Measurements from ENCODE around the gene KIRREL1.

The KIRREL1 gene

DNA sequence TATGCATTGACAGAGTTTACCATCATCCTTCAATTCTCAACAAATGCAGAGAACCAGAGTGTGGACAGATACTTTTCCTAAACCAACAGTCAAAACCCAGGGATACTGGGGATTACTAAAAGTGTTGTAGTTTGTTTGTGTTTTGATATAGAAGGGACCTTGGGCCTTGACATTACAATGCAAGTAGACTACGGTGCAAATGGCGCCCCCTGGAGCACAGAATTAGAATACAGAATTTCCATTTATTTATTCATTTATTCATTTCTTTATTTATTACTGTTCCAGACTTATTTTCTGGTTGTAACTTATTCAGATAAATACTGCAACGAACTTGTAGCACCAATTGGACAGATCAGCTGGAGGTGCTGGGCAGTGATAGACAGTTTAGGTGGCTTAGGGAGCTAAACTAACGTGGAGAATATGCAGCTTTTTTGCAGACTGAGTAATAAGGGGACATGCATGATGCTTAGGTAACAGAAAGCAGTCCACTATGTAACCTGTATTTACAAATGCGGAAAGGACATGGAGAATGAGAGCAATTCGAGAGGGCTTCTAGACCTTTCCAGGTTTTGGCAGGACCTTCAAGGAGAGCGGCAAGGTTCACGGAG lies 42.6 kb downstream of the KIRREL1 start:
- no peak overlapping the region for H2AFZ ChIP-seq (ENCODE audit: low read depth, low read length)
- no peaks in the 10 kb centered on the region for H3K9me3 ChIP-seq (ENCODE audit: low read length)
- H3K4me3 ChIP-seq (ENCODE audit: low read length) = no peak overlapping the region
- no peaks in the 10 kb centered on the region for H3K36me3 ChIP-seq (ENCODE audit: insufficient read depth, low read length)
- H3K4me1 ChIP-seq (ENCODE audit: insufficient read depth, low read length) = peaks cover 8% of the 10 kb centered on the region
- H3K27me3 ChIP-seq (ENCODE audit: insufficient read depth, low read length) = no peaks in the 10 kb centered on the region

DNA sequence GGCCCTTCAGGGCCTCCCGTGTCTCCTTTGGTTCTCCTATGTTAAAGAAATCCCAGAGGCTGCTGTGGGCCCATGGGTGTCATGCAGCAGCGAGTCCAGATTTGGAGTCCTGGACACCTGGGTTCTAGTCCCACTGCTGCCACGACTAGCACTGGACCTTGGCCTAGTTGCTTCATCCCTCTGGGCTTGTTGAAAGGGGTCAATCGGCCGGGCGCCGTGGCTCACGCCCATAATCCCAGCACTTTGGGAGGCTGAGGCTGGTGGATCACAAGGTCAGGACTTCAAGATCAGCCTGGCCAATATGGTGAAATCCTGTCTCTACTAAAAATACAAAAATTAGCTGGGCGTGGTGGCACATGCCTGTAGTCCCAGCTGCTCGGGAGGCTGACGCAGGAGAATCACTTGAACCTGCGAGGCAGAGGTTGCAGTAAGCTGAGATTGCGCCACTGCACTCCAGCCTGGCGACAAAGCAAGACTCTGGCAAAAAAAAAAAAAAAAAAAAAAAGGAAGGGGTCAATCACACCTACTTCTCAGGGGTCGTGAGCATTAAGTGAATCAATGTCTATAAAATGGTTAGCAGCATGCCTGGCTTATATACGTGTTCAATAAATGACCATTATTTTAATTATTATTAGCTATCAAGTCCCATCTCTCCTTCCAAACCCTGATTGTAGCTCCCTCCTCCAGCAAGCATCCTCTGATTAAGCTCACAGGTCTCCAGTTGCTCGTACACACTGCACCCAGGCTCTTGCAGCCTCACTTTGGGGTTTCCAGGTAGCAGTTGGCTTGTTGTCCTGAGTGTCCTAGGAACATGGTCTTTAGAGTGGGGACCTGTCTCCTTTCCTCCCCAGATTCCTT lies 43.8 kb downstream of the KIRREL1 start:
- no peaks in the 10 kb centered on the region for H3K27me3 ChIP-seq (ENCODE audit: insufficient read depth, low read length)

DNA sequence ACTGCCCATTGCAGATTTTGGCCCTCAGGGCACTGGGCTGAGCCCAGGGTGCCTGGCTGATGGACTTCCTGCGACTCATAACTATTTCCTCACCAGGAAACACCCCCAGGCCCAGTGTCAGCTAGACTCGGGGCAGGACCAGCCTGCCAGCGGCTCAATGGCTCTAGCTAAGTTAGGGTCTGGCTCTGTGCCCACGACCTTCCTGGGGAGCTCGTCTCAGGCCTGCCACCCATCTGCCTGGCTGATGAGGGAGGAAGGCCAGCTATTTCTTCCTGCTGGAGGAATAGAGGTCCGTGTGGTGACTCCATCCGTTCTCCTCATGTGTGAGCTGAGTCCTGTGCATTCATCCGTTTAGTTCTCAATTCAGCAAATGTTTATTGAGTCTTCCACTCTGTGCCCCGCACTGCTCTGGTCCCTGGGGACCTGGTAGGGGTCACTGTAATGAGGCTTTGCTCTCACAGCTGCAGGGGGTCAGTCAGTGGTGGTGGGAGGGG lies 44.5 kb downstream of the KIRREL1 start:
- Histone ChIP-seq H3K4me1 (ENCODE audit: insufficient read depth, low read length) (peaks cover 9% of the 10 kb centered on the region), H3K36me3 (ENCODE audit: insufficient read depth, low read length) (no peaks in the 10 kb centered on the region), H3K9me3 (ENCODE audit: low read length) (no peaks in the 10 kb centered on the region), H3K4me3 (ENCODE audit: low read length) (no peak overlapping the region), H2AFZ (ENCODE audit: low read depth, low read length) (no peak overlapping the region), H3K27me3 (ENCODE audit: insufficient read depth, low read length) (no peaks in the 10 kb centered on the region)

More for the DNA sequence above, 43.8 kb downstream of the KIRREL1 start:
- no peak overlapping the region for H3K4me3 ChIP-seq (ENCODE audit: low read length)
- H3K9me3 ChIP-seq (ENCODE audit: low read length) = no peaks in the 10 kb centered on the region
- peaks cover 8% of the 10 kb centered on the region for H3K4me1 ChIP-seq (ENCODE audit: insufficient read depth, low read length)
- no peak overlapping the region for H2AFZ ChIP-seq (ENCODE audit: low read depth, low read length)
- H3K36me3 ChIP-seq (ENCODE audit: insufficient read depth, low read length) = no peaks in the 10 kb centered on the region

DNA sequence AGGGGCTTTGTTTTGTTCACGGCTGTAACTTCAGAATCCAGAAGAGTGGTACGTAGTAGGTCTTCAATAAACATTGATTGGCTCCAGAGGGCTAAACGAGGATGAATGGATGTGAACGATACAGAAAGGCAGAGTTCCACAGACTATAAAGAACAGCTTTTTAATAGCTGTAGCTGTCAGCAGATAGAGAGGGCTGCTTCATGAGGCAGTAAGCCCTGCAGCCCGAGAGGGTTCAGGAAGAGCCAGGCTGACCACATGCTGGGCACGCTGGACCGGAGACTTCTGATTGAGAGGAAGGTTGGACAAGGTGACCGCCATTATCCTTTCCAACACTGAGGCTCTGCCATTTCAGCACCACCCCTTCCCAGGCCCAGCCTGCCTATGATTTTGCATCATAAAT lies 45.3 kb downstream of the KIRREL1 start:
- H3K4me3 ChIP-seq (ENCODE audit: low read length) = no peak overlapping the region
- no peaks in the 10 kb centered on the region for H3K27me3 ChIP-seq (ENCODE audit: insufficient read depth, low read length)
- H3K9me3 ChIP-seq (ENCODE audit: low read length) = no peaks in the 10 kb centered on the region
- H3K36me3 ChIP-seq (ENCODE audit: insufficient read depth, low read length) = no peaks in the 10 kb centered on the region
- H3K4me1 ChIP-seq (ENCODE audit: insufficient read depth, low read length) = peaks cover 18% of the 10 kb centered on the region
- H2AFZ ChIP-seq (ENCODE audit: low read depth, low read length) = no peak overlapping the region

GRCh38 chr1:158039380-158039779 lies 45.9 kb downstream of the KIRREL1 start:
- H3K36me3 ChIP-seq (ENCODE audit: insufficient read depth, low read length) = no peaks in the 10 kb centered on the region
- H3K4me3 ChIP-seq (ENCODE audit: low read length) = no peak overlapping the region
- no peak overlapping the region for H2AFZ ChIP-seq (ENCODE audit: low read depth, low read length)
- peaks cover 22% of the 10 kb centered on the region for H3K4me1 ChIP-seq (ENCODE audit: insufficient read depth, low read length)
- H3K27me3 ChIP-seq (ENCODE audit: insufficient read depth, low read length) = no peaks in the 10 kb centered on the region
- H3K9me3 ChIP-seq (ENCODE audit: low read length) = no peaks in the 10 kb centered on the region

- Histone ChIP-seq H3K9me3 (ENCODE audit: low read length) (no peaks in the 10 kb centered on the region), H3K4me1 (ENCODE audit: insufficient read depth, low read length) (peaks cover 27% of the 10 kb centered on the region), H3K36me3 (ENCODE audit: insufficient read depth, low read length) (no peaks in the 10 kb centered on the region), H3K4me3 (ENCODE audit: low read length) (no peak overlapping the region), H3K27me3 (ENCODE audit: insufficient read depth, low read length) (no peaks in the 10 kb centered on the region), H2AFZ (ENCODE audit: low read depth, low read length) (no peak overlapping the region)
These were observed 46.9 kb downstream of the KIRREL1 start for GRCh38 chr1:158040323-158040722.

GRCh38 chr1:158043232-158043631 lies 49.8 kb downstream of the KIRREL1 start:
- Histone ChIP-seq H3K4me1 (ENCODE audit: insufficient read depth, low read length) (peaks cover 34% of the 10 kb centered on the region), H2AFZ (ENCODE audit: low read depth, low read length) (no peak overlapping the region), H3K36me3 (ENCODE audit: insufficient read depth, low read length) (no peaks in the 10 kb centered on the region), H3K27me3 (ENCODE audit: insufficient read depth, low read length) (no peaks in the 10 kb centered on the region), H3K4me3 (ENCODE audit: low read length) (no peak overlapping the region), H3K9me3 (ENCODE audit: low read length) (no peaks in the 10 kb centered on the region)

DNA sequence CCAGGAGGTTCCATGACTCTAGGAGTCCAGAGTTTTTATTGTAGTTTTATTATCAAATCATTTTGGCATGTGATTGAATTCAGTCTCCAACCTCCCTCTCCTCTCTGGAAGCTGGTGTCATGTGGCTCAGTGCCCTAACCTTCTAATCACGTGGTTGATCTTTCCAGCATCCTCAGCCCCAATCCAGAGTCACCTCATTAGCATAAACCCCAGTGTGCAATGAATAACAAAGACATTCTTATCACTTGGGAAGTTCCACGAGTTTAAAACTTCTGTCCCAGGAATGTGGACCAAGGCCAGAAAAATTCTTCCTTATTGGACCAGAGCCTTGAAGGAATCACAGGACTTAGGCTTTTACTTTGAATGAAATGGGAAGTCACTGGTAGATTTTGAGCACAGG lies 52.2 kb downstream of the KIRREL1 start:
- H3K9me3 ChIP-seq (ENCODE audit: low read length) = no peaks in the 10 kb centered on the region
- no peaks in the 10 kb centered on the region for H3K36me3 ChIP-seq (ENCODE audit: insufficient read depth, low read length)
- H3K4me3 ChIP-seq (ENCODE audit: low read length) = no peak overlapping the region
- H2AFZ ChIP-seq (ENCODE audit: low read depth, low read length) = no peak overlapping the region
- H3K4me1 ChIP-seq (ENCODE audit: insufficient read depth, low read length) = peaks cover 33% of the 10 kb centered on the region
- no peaks in the 10 kb centered on the region for H3K27me3 ChIP-seq (ENCODE audit: insufficient read depth, low read length)

DNA sequence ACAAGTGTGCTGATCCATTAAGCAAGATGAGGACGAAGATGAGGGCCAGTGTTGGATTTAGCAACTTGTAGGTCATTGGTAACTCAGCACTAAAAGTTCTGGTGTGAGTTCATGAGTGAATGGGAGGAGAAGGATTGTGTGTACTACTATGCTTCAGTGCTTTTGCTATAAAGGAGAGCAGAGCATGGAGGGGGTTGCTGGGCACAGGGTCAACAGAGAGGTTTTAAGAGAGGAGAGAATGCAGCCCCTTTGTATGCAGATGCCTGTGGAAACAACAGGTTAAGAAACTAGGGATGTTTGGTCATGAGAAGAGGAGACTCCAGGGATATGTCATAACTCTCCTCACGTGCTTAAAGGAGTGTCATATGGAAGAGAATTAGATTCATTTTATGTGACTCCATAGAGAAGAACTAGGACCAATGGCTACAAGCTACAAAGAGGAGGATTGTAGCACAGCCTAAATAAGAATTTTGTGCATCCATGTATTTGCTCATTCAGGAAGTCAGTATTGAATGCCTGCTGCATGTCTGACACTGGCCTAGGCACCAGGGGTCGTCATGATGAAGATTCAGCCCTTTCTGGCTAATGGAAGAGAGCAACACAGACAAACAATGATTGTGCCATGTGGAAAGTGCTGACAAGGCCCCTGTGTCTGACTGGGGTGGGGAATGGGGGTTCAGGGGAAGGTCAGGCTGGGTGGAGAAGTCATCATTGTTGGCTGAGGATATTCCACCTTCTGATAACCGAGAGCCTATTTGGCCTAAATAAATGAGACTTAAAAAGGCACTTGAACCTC lies 53.5 kb downstream of the KIRREL1 start:
- Histone ChIP-seq H3K4me3 (ENCODE audit: low read length) (no peak overlapping the region), H3K4me1 (ENCODE audit: insufficient read depth, low read length) (peaks cover 33% of the 10 kb centered on the region), H3K9me3 (ENCODE audit: low read length) (no peaks in the 10 kb centered on the region), H3K27me3 (ENCODE audit: insufficient read depth, low read length) (no peaks in the 10 kb centered on the region), H3K36me3 (ENCODE audit: insufficient read depth, low read length) (no peaks in the 10 kb centered on the region), H2AFZ (ENCODE audit: low read depth, low read length) (no peak overlapping the region)

- no peaks in the 10 kb centered on the region for H3K9me3 ChIP-seq (ENCODE audit: low read length)
- H3K36me3 ChIP-seq (ENCODE audit: insufficient read depth, low read length) = no peaks in the 10 kb centered on the region
- no peak overlapping the region for H3K4me3 ChIP-seq (ENCODE audit: low read length)
- no peak overlapping the region for H2AFZ ChIP-seq (ENCODE audit: low read depth, low read length)
- H3K27me3 ChIP-seq (ENCODE audit: insufficient read depth, low read length) = no peaks in the 10 kb centered on the region
- H3K4me1 ChIP-seq (ENCODE audit: insufficient read depth, low read length) = peaks cover 26% of the 10 kb centered on the region
These were observed 55.1 kb downstream of the KIRREL1 start for GRCh38 chr1:158048371-158049067.

DNA sequence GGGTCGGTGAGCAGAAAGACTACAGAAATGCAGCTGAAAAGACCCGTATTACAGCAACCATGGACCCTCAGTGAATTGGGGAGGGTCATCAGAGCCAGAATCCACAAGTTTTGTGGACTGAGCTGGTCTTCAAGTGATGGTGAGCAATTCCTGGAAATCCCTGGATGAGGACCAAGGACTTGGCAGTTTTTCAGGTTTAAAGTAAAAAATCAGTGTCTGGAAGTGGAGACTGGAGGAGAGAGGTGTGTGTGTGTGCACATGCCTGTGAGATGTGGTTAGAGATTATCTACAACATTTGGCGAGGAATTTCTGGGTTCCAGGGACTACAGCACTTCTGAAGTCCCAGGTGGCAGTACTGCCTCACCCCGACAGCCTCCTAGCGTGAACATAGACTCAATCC lies 56.4 kb downstream of the KIRREL1 start:
- Histone ChIP-seq H3K36me3 (ENCODE audit: insufficient read depth, low read length) (no peaks in the 10 kb centered on the region), H3K27me3 (ENCODE audit: insufficient read depth, low read length) (no peaks in the 10 kb centered on the region), H3K4me3 (ENCODE audit: low read length) (no peak overlapping the region), H3K4me1 (ENCODE audit: insufficient read depth, low read length) (peaks cover 19% of the 10 kb centered on the region), H3K9me3 (ENCODE audit: low read length) (no peaks in the 10 kb centered on the region), H2AFZ (ENCODE audit: low read depth, low read length) (no peak overlapping the region)

GRCh38 chr1:158053276-158053675 lies 59.8 kb downstream of the KIRREL1 start:
- no peaks in the 10 kb centered on the region for H3K36me3 ChIP-seq (ENCODE audit: insufficient read depth, low read length)
- no peaks in the 10 kb centered on the region for H3K9me3 ChIP-seq (ENCODE audit: low read length)
- H3K27me3 ChIP-seq (ENCODE audit: insufficient read depth, low read length) = no peaks in the 10 kb centered on the region
- H3K4me1 ChIP-seq (ENCODE audit: insufficient read depth, low read length) = peaks cover 2% of the 10 kb centered on the region
- H2AFZ ChIP-seq (ENCODE audit: low read depth, low read length) = no peak overlapping the region
- H3K4me3 ChIP-seq (ENCODE audit: low read length) = no peak overlapping the region
